K562 (cell line): ENCODE data around the gene EXT2. TPM values are rescaled to one million over a fixed set of nuclear protein-coding genes. Genes with fewer than 3 reads are reported as not detected.

Source experiments
- ATAC-seq: fragments of 200-7000 bp; cut with Tn5 transposase; 3 replicates; pipeline ENCODE4 v1.9.1; 2020; ENCODE audit warnings: moderate library complexity
- BruUV-seq: library from RNA; stranded (reverse); fragments of 400-500 nt; replicated peaks from 2 replicates; lab custom pipeline; 2021; lab: Mats Ljungman, UMichigan
- CTCF ChIA-PET: fragments of 300-600 bp; formaldehyde crosslinking; extraction: SDS; loops from one replicate; lab custom pipeline; 2021; ENCODE audit warnings: low intra/inter-chr PET ratio; lab: Yijun Ruan, JAX
- POLR2A ChIA-PET: fragments of 300-600, 350-650 bp; sonication (Branson Sonifier 250); formaldehyde crosslinking; extraction: SDS; loops from one replicate; lab custom pipeline; 2021; ENCODE audit warnings: antibody characterized with exemption, inconsistent platforms; lab: Yijun Ruan, JAX
- DNase-seq, 4 experiments: peaks; one replicate each; pipeline versions ENCODE4 v3.0.0 to v3.0.0-alpha.2; 2011 to 2018; ENCODE audit warnings: low spot score in 3 of 4, mixed read lengths in 3 of 4; ENCODE audit errors: extremely low read depth in 1 of 4
- FAIRE-seq: peaks from 2 replicates; lab custom pipeline; 2011; peaks lifted over from hg19 to GRCh38; lab: Jason Lieb, UNC
- H2AFZ ChIP-seq: 2 replicates; pipeline ENCODE4 v1.6.0; 2011; ENCODE audit warnings: low read depth, low read length, control low read depth, inconsistent platforms
- H3K27ac ChIP-seq: fragments of 200-600 bp; 3 replicates; pipeline ENCODE4 v1.8.0; 2011; ENCODE audit warnings: low read depth, mild to moderate bottlenecking, control low read depth, inconsistent platforms, low read length, moderate library complexity, mixed read lengths; ENCODE audit errors: extremely low read depth
- H3K27me3 ChIP-seq, 2 experiments: fragments of 300-600 bp in 1 of 2; 2 replicates in 1 of 2; 3 replicates in 1 of 2; pipeline versions ENCODE4 v1.6.0 to v1.8.0; 2011; ENCODE audit warnings: inconsistent platforms in 2 of 2, low read length in 2 of 2, mild to moderate bottlenecking in 1 of 2, mixed read lengths in 1 of 2, moderate library complexity in 1 of 2; ENCODE audit not compliant: control insufficient read depth in 2 of 2, insufficient read depth in 2 of 2
- H3K36me3 ChIP-seq: fragments of 300-600 bp; 3 replicates; pipeline ENCODE4 v1.8.0; 2011; ENCODE audit warnings: mild to moderate bottlenecking, low read length, inconsistent platforms; ENCODE audit not compliant: control insufficient read depth, insufficient read depth
- H3K4me1 ChIP-seq, 2 experiments: fragments of 200-600 bp in 1 of 2; replicated peaks in 1 of 2; 2 replicates in 1 of 2; 3 replicates in 1 of 2; pipeline versions ENCODE4 v1.5.1 to v1.8.0; 2011; ENCODE audit warnings: inconsistent platforms in 2 of 2, low read length in 2 of 2, mild to moderate bottlenecking in 1 of 2, mixed read lengths in 1 of 2, moderate library complexity in 1 of 2; ENCODE audit not compliant: control insufficient read depth in 2 of 2, insufficient read depth in 2 of 2
- H3K4me2 ChIP-seq: 2 replicates; pipeline ENCODE4 v1.6.1; 2011; ENCODE audit warnings: low read length, control low read depth, inconsistent platforms, mixed read lengths; ENCODE audit not compliant: insufficient read depth
- H3K4me3 ChIP-seq: fragments of 200-600 bp; sonication (generic), shearing (Covaris generic); 2 replicates; pipeline ENCODE4 v1.5.1; 2016; ENCODE audit warnings: control low read depth, inconsistent platforms
- H3K79me2 ChIP-seq: fragments of 200-600 bp; 3 replicates; pipeline ENCODE4 v1.8.0; 2011; ENCODE audit warnings: low read length, inconsistent platforms; ENCODE audit not compliant: control insufficient read depth, insufficient read depth
- H3K9ac ChIP-seq, 2 experiments: 2 replicates each; pipeline versions ENCODE4 v1.6.0 to v1.6.1; 2011; ENCODE audit warnings: low read depth in 2 of 2, low read length in 2 of 2, control low read depth in 1 of 2, inconsistent platforms in 1 of 2, mild to moderate bottlenecking in 1 of 2, mixed read lengths in 1 of 2; ENCODE audit not compliant: insufficient read depth in 1 of 2
- H3K9me1 ChIP-seq: one replicate; pipeline ENCODE4 v1.6.0; 2011; ENCODE audit warnings: inconsistent platforms, mild to moderate bottlenecking, low read length, moderate library complexity; ENCODE audit not compliant: control insufficient read depth, insufficient read depth
- H3K9me3 ChIP-seq: replicated peaks from 2 replicates; pipeline ENCODE4 v1.5.1; 2011; ENCODE audit warnings: low read depth, low read length, inconsistent platforms; ENCODE audit not compliant: control insufficient read depth, insufficient read depth
- H4K20me1 ChIP-seq: replicated peaks from 2 replicates; pipeline ENCODE4 v1.6.1; 2011; ENCODE audit warnings: low read length, inconsistent platforms, mixed read lengths; ENCODE audit not compliant: control insufficient read depth, insufficient read depth
- ARHGAP35 ChIP-seq: fragments of 450-650 bp; IDR thresholded peaks from 2 replicates; pipeline ENCODE4 v1.6.1; 2018; ENCODE audit not compliant: partially characterized antibody
- BRCA1 ChIP-seq, 2 experiments: fragments of 450-650 bp in 1 of 2; sonication (generic) in 1 of 2; formaldehyde crosslinking in 1 of 2; IDR thresholded peaks; 2 replicates each; pipeline versions ENCODE4 v1.5.0 to v1.6.1; 2017 to 2020; ENCODE audit warnings: mild to moderate bottlenecking in 1 of 2, missing genetic modification reagents in 1 of 2
- CCAR2 ChIP-seq: fragments of 200-400 bp; formaldehyde crosslinking; IDR thresholded peaks from 2 replicates; pipeline ENCODE4 v1.6.1; 2017; ENCODE audit warnings: mild to moderate bottlenecking, low read depth, low read length
- CHD4 ChIP-seq: fragments of 200-600 bp; sonication (generic); IDR thresholded peaks from 3 replicates; pipeline ENCODE4 v1.6.1; 2012; ENCODE audit warnings: low read depth, mild to moderate bottlenecking, mixed read lengths, low read length, inconsistent platforms; ENCODE audit not compliant: insufficient read depth, insufficient replicate concordance, poor library complexity, severe bottlenecking
- ETV6 ChIP-seq, 3 experiments: fragments of 150-350 bp in 1 of 3; sonication (generic) in 1 of 3; formaldehyde crosslinking in 1 of 3; IDR thresholded peaks; 2 replicates each; pipeline versions ENCODE4 v1.6.1 to v1.8.0; 2014 to 2022; ENCODE audit warnings: borderline replicate concordance in 2 of 3, low read depth in 2 of 3, antibody characterized with exemption in 1 of 3, low read length in 1 of 3, mild to moderate bottlenecking in 1 of 3, missing genetic modification reagents in 1 of 3
- EWSR1 ChIP-seq: fragments of 450-650 bp; IDR thresholded peaks from 2 replicates; pipeline ENCODE4 v1.6.1; 2018; ENCODE audit warnings: borderline replicate concordance, mild to moderate bottlenecking, low read depth, moderate library complexity; ENCODE audit not compliant: partially characterized antibody
- KLF6 ChIP-seq: fragments of 250-450 bp; sonication (Bioruptor Pico); IDR thresholded peaks from 2 replicates; pipeline ENCODE4 v1.4.0; 2020; ENCODE audit warnings: mild to moderate bottlenecking, moderate library complexity, borderline replicate concordance
- NRF1 ChIP-seq, 2 experiments: fragments of 450-650 bp; IDR thresholded peaks in 1 of 2; conservative IDR thresholded peaks in 1 of 2; 2 replicates each; pipeline ENCODE4 v1.6.1; 2014; ENCODE audit warnings: mild to moderate bottlenecking in 2 of 2
- RBM15 ChIP-seq: fragments of 200-400 bp; formaldehyde crosslinking; IDR thresholded peaks from 2 replicates; pipeline ENCODE4 v1.6.1; 2018; ENCODE audit warnings: mild to moderate bottlenecking, low read length, moderate library complexity; ENCODE audit not compliant: insufficient read depth
- SREBF2 ChIP-seq: sonication (generic); formaldehyde crosslinking; IDR thresholded peaks from 2 replicates; pipeline ENCODE4 v1.4.0; 2020; ENCODE audit warnings: mild to moderate bottlenecking, missing genetic modification reagents
- ZKSCAN1 ChIP-seq: fragments of 150-350 bp; IDR thresholded peaks from 2 replicates; pipeline ENCODE4 v1.6.1; 2016; ENCODE audit warnings: low read depth, low read length
- ZNF174 ChIP-seq: fragments of 250-450 bp; sonication (Bioruptor Pico); IDR thresholded peaks from 2 replicates; pipeline ENCODE4 v1.4.0; 2020; ENCODE audit warnings: mild to moderate bottlenecking
- ZNF561 ChIP-seq: fragments of 450-650 bp; formaldehyde crosslinking; conservative IDR thresholded peaks from 2 replicates; pipeline ENCODE4 v1.4.0; 2020; ENCODE audit warnings: mild to moderate bottlenecking, moderate library complexity
- WGBS: fragments of 100-300 bp; shearing (Covaris generic); methylation state at CpG from one replicate; pipeline ENCODE4 v1.1.6; 2016; ENCODE audit warnings: low coverage, mixed read lengths; ENCODE audit not compliant: insufficient coverage; ENCODE audit errors: missing lambda C conversion rate; 5-methylcytosine and 5-hydroxymethylcytosine counted together
- in situ Hi-C: fragments of 300-500 bp; cut with MboI; formaldehyde crosslinking; loops from 4 replicates; pipeline ENCODE4 v1.15.0; 2018; ENCODE audit warnings: inconsistent platforms, mixed read lengths
- intact Hi-C: fragments of 100-400 bp; cut with micrococcal nuclease; formaldehyde crosslinking; loops from 2 replicates; pipeline ENCODE4 v1.14.2; 2022
- polyA plus RNA-seq, 8 experiments: library from polyadenylated mRNA; depleted of rRNA in 4 of 8; stranded (reverse) in 5 of 8; unstranded in 3 of 8; fragments of >200 nt; fragmentation: Nextera tagmentation in 2 of 8; fragmentation: Illumina TruSeq in 1 of 8; extraction: Ambion mirVana in 2 of 8; extraction: Trizol in 1 of 8; gene quantifications; 2 replicates each; pipeline versions ENCODE4 v1.2.1 to v1.2.3, GENCODE V29; 2011 to 2014; ENCODE audit warnings: inconsistent platforms in 1 of 8, missing spikeins in 1 of 8
- total RNA-seq, 7 experiments: library from RNA; depleted of rRNA in 6 of 7; stranded (reverse); fragments of >200 nt in 6 of 7; fragmentation: Illumina TruSeq in 2 of 7; extraction: Trizol in 2 of 7; gene quantifications; 2 replicates each; pipeline versions ENCODE4 v1.2.1 to v1.2.3, GENCODE V29; 2011 to 2021; ENCODE audit warnings: low replicate concordance in 1 of 7
- TF ChIP-seq, protein P1 (sequence below): sonication (generic); IDR thresholded peaks from 2 replicates; pipeline ENCODE4 v1.6.1; 2016
- TF ChIP-seq, protein P2 (sequence below), 2 experiments: IDR thresholded peaks; 2 replicates each; pipeline ENCODE4 v1.6.1; 2011; ENCODE audit warnings: borderline replicate concordance in 1 of 2, control low read depth in 1 of 2, low read depth in 1 of 2, low read length in 1 of 2, mild to moderate bottlenecking in 1 of 2, mixed read lengths in 1 of 2, moderate library complexity in 1 of 2; ENCODE audit not compliant: insufficient read depth in 1 of 2, insufficient read length in 1 of 2, poor library complexity in 1 of 2, severe bottlenecking in 1 of 2; ENCODE audit errors: extremely low read depth in 1 of 2
- TF ChIP-seq, protein P3 (sequence below): IDR thresholded peaks from 2 replicates; pipeline ENCODE4 v1.6.1; 2012; ENCODE audit warnings: low read depth, low read length, improper control_type of control experiment, borderline replicate concordance

Gene EXT2
- total and polyA plus RNA-seq, 9 of the 15 experiments (the other 6 are each of a cell fraction or from before 2014, with no cell fraction given) = 7.5 to 52.1 (median 38.1) TPM

DNA sequence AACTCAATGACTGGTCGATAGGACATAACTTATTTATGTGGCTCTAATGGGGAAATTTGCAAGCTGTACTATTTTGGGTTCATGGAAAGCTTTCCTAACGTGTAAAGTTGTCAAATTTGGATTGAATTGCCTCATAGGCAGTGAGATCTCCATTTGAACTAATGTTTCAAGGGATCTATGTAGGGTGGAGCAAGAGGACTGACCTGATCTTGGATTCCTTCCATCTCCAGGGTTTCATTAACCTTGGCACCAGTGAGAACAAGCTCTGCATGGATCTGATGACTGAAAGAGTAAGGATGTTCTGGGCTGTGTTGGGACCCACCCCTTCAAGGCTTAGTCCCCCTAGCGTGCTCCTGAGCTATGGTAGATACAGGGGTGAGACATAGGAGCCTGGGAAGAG, 45.6 kb upstream of the EXT2 start:
- intact Hi-C loops (no loop called here), in situ Hi-C loops (no loop called here)
- no peak for ATAC-seq
- CTCF ChIA-PET = no interaction called here
- WGBS = 3% methylated on average over 3 of the region's 3 CpGs
- BruUV-seq = no TSS peak
- Histone ChIP-seq H3K9me3 (no peaks in the 10 kb centered on the region), H3K27ac (no peak overlapping the region), H2AFZ (no peak overlapping the region), H3K4me3 (no peak overlapping the region), H3K9ac (no peak overlapping the region), H3K4me2 (no peak overlapping the region), H3K27me3 (peaks cover 2 to 11% of the 10 kb centered on the region in 2 experiments; a peak in 4 of 5 replicates), H4K20me1 (no peaks in the 10 kb centered on the region), H3K9me1 (peaks cover 5% of the 10 kb centered on the region), H3K4me1 (no peaks in the 10 kb centered on the region; a peak in 1 of 5 replicates), H3K79me2 (no peaks in the 10 kb centered on the region), H3K36me3 (no peaks in the 10 kb centered on the region)
- FAIRE-seq = no peak
- DNase-seq = no peak
- POLR2A ChIA-PET = interaction anchor here (1.1 kb wide), 1 partner anchor 9 kb away, joined by 3 read pairs; no protein-coding TSS in a partner anchor
- TF ChIP-seq, protein P1, sequence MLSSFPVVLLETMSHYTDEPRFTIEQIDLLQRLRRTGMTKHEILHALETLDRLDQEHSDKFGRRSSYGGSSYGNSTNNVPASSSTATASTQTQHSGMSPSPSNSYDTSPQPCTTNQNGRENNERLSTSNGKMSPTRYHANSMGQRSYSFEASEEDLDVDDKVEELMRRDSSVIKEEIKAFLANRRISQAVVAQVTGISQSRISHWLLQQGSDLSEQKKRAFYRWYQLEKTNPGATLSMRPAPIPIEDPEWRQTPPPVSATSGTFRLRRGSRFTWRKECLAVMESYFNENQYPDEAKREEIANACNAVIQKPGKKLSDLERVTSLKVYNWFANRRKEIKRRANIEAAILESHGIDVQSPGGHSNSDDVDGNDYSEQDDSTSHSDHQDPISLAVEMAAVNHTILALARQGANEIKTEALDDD = no peak
- TF ChIP-seq CHD4 (no peak), BRCA1 (IDR thresholded peaks at IDR 0.05) (no peak), BRCA1 (CRISPR knock-in tag; IDR thresholded peaks at IDR 0.05) (no peak), ZNF174 (CRISPR knock-in tag) (no peak), EWSR1 (no peak), ARHGAP35 (no peak), CCAR2 (no peak), ZNF561 (CRISPR knock-in tag) (no peak), RBM15 (no peak), KLF6 (CRISPR knock-in tag) (no peak), ZKSCAN1 (no peak), NRF1 (conservative IDR thresholded peaks at IDR 0.05 in 1 of 2, IDR thresholded peaks at IDR 0.05 in 1 of 2) (no peak), ETV6 (IDR thresholded peaks at IDR 0.05; ENCODE audit: borderline replicate concordance in 1 of 2, low read depth in 2 of 2, low read length in 1 of 2) (no peak), ETV6 (CRISPR knock-in tag; IDR thresholded peaks at IDR 0.05; ENCODE audit: borderline replicate concordance) (no peak), SREBF2 (CRISPR knock-in tag) (no peak)
- TF ChIP-seq, protein P2, sequence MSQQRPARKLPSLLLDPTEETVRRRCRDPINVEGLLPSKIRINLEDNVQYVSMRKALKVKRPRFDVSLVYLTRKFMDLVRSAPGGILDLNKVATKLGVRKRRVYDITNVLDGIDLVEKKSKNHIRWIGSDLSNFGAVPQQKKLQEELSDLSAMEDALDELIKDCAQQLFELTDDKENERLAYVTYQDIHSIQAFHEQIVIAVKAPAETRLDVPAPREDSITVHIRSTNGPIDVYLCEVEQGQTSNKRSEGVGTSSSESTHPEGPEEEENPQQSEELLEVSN (IDR thresholded peaks at IDR 0.05; ENCODE audit: borderline replicate concordance in 1 of 2, extremely low read depth in 1 of 2, insufficient read depth in 1 of 2, insufficient read length in 1 of 2, low read depth in 1 of 2, low read length in 1 of 2, poor library complexity in 1 of 2, severe bottlenecking in 1 of 2) = no peak
- TF ChIP-seq, protein P3, sequence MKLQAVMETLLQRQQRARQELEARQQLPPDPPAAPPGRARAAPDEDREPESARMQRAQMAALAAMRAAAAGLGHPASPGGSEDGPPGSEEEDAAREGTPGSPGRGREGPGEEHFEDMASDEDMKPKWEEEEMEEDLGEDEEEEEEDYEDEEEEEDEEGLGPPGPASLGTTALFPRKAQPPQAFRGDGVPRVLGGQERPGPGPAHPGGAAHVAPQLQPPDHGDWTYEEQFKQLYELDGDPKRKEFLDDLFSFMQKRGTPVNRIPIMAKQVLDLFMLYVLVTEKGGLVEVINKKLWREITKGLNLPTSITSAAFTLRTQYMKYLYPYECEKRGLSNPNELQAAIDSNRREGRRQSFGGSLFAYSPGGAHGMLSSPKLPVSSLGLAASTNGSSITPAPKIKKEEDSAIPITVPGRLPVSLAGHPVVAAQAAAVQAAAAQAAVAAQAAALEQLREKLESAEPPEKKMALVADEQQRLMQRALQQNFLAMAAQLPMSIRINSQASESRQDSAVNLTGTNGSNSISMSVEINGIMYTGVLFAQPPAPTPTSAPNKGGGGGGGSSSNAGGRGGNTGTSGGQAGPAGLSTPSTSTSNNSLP = no peak
